NCI-H2081 treated with DMSO at 0.1 percent for 48 hours (cell line): Measurements from ENCODE around the gene FGR.
A peak's percentile ranks its signal among the peaks of the same experiment; 100 is the strongest.

Source experiments
- DNase-seq: peaks from one replicate; lab custom pipeline; 2025; lab: John Stamatoyannopoulos, UW

The FGR gene

DNA sequence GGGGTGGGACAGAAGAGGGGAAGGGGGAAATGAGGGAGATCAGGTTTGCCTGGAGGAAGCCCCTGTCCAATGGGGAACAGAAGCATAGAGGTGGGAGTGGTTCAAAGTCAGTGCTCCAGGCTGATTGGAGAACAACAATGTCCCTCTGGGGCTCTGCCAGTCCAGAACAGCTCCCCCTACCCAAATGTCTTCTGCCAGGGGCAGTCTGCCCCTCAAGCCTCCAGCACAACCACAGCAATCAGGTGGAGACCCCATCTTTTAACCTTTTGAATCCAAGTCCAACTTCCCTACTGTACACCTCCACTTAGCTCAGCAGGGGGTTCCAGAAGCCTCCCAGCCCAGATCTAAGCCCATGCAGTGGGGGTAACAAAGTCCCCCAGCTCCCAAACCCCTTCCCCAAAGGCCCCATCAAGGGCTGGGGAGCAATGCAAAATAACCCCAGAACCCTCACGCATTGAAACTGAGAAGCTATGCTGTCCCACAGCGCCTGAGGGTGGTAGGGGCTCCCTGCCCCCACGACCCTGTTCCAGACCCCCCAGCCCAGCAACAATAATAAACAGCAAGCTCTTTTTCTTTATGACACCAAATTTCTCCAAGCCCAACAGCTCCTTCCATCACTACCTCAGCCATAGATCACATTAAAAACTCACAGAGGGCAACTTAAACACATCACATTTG is 34.3 kb downstream of the FGR start:
- no peak for DNase-seq

- no peak for DNase-seq
Measured at GRCh38 chr1:27599605-27600497, 35.1 kb downstream of the FGR start.

DNA sequence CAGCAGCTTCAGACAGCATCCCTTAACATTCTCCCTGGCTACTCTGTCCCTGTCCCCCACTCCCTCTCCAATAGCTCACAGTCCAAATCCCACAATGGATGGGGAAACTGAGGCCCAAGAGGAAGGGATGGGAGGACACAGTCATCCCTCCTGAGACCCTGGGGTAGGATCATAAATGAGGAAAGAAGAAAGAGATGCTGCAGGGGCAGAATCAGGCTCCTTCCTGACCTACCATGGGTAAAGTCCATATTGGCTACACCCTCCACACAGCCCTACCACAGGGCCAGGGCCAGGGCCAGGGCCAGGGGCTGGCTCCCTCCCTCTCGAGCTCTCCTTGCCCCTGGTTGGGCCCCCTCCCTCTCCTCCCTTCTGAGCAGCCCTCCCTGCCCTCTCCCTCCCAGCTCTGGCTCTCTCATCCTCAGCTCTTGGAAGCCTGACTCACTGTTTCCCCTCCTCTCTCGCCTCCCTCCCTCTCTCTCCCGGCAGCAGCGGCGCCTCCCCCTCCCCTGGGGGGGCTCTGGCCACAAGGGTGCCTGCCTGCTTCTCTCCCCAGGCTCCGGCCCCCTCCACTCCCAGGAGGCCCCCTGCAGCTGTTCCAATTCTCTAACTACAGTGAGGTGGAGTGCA is 36.0 kb downstream of the FGR start:
- no peak for DNase-seq

GRCh38 chr1:27598295-27598687 is 36.7 kb downstream of the FGR start:
- DNase-seq, result no peak

GRCh38 chr1:27597516-27598294 is 37.3 kb downstream of the FGR start:
- no peak for DNase-seq

DNA sequence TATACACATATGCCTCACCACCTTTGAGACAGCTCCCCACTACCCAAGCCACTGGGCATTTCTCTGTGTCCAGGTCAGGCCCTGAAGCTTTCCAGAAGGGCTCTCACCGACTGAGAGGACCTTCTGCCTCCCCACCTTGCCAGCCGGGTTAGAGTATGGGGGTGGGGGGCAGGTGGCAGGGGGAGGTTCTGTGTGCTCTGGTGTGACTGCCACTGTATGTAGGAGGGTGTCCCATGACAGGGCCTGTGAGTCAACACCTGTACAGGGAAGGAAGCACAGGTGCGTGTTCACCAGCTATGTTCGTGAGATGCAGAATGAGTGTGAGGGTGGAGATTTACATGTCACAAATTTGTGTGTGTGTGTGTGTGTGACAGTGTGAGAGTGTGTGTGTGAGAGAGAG is 38.0 kb downstream of the FGR start:
- DNase-seq, result no peak

DNA sequence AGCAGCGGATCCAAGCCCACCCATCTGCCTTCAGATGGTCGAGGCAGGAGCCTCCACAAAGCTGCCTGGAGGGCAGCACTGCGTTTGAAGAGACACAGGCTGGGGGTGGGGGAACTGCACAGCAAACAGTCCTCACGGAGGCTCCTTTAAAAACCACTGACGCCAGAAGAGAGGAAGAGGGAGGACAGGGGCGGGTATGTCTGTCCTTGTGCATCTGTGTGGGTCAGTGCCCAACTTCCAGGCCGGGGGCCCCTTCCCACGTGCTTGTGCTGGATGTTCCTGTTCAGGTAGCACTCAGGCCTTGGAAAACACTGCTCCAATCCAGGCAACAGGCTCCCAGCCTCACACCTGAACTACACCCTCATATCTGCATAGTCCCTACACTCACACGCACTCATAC is 38.7 kb downstream of the FGR start:
- DNase-seq, result no peak

DNA sequence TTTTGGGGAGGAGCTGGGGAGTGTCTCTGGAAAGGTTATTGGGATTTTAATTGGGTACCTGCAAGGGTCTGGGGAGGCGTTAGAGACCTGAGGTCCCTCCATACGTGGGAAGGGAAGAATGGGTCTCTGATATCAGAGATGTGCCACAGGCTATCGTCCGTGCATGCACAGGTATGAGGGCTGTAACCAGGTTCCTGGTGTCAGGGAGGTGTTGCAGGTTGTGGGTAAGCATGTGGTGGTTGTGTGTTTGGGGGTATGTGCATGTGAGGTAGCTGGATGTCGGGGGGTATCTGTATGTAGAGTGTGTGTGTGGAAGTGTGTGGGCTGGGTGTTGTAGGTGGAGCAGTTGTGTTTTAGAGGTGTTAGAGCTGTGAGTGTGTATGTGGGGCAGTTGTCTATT is 39.4 kb downstream of the FGR start:
- DNase-seq, result no peak

DNA sequence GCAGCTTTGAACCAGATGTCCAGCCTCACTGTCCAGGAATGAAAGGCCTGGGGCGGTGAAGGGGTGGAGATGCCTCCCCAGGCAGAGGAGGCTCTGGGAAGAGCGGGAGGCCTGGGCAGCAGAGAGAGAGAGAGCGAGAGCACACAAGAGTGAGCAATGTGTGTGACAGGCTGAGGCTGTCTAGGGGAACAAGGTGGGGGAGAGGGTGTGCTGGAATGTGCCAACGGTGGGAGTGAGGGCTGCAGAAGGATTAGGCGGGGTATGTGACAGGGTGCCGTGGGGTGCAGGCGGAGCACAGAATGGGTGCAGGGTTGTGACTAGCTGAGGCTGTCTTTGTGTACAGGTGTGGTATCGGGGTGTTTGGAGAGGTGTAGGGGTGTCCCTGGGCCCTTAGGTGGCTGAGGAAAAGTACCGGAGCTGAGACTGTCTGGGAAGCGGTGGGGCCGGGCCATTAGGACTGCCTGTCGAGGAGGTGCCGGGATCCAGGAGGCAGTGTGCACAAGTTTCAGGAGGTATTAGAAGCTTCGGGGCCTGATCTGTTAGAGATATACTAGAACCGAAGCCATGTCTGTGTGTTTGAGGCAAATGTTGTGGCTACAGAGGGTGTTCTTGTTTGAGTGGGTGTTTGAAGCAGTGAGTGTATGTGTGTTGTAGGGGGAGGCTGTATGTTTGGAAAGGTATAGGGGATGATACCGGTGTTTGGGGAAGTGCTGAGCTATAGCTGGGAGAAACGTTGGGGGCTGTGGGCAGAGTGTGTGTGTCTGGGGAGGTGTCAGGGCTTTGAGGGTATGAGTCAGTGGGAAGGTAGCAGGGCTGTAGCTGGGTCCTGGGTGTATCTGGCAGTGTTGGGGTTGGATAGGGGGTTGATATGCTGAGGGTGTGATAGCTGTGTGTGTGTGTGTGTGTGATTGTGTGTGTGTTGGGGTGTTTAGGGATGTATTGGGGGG is 40.1 kb downstream of the FGR start:
- no peak for DNase-seq

DNA sequence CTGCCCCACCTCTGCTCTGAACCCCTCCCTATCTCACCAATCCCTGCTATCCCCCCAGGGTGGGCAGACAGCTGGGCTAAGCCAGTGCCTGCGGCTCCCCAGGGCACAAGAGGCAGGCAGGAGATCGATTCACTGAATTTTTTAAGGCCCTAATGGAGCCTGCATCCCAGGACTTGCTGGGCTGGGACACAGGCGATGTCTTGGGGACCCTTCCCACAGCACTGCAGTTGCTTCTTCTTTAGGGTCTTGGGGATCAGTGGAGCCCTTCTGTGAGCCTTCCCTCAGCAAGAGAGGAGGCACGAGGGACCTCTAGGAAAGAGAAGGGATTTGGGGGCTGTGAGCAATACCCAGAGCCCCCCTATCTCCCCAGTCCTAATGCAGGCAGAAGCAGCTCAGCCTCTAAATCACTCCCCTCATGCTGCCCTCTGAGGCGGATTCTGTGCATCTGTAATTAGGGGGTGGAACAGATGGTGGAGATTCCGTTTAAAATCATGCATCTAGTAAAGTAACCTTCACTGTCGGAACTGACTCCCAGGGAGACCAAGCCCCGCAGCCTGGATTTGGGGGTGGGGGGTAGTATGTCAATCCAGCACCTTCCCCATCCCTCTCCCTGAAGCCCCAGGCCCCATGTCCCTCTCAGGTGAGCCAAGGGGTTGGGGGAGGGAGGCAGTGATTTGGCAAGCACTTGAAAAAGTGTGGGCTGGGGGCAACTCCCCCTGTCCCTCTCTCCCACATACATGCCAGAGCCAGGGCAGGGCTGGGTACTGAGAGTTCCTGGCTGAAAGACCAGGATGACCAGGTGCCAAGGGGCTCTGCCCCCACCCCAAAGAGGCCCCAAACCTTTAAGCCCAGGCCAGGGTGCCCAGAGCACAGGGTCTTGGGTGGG is 41.1 kb downstream of the FGR start:
- no peak for DNase-seq

DNA sequence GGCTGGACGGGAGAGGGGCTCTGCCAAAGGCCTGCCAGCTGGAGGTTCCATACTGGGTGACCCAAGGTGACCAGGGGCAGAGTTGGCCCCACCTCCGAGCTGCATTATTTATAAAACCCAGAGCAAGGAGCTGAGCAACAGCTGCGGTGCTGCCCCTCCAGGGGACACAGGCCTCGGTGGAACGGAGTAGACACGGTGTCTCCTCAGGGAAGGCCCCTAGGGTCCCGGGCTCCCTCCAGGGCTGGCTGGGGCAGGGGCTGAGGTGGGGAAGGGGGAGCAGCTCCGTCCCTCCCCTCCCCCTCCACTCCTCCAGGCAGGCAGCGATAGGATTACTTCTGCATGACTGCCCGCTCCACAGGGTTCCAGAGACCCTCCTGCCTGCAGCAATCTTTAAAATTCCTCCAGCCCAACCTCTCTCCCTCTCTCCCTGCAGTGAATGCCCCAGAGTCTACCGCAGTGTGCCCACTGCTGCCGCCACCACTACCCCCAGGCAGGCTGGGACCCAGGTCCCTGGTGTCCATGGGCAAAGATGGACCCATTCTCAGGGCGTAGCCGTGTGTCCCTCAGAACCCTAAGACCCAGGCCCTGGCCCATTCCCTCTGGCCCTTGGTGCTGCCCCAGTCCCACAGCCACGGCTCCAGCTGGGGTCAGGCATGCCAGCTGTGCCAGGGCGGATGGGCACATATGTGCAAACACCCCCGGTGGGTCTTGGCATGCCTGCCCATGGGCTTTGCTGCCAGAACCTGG is 41.9 kb downstream of the FGR start:
- no peak for DNase-seq

DNA sequence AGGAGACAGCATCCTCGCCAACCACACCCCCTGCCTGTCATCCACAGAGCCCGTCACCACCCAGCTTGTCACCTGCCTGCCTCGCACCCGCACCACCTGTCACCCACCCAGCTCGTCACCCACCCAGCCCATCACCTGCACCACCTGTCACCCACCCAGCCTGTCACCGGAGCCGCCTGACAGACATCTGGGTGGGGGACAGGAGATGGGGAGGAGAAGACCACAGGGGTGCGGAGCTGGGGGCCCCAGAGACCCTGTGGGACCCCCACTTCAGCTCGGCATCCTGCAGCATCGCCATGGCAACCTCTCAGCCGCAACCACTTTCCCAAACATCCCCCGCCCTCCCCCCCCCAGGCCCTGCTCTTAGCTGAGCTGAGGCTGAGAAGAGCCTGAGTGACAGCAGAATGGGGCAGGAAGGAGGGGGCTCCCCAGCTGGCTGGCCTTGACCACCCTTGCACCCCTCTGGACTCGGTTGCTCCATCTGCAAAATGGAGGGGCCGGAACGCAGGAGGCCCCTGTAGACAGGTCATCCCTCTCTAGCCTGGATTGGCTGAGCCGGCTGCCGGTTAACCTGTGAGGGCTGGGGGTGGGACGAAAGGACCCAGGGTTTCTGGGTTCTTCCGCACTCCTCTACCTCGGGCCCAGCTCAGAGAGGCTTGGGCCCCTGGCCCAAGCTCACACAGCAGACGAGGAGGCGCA is 42.6 kb downstream of the FGR start:
- DNase-seq, result no peak

DNA sequence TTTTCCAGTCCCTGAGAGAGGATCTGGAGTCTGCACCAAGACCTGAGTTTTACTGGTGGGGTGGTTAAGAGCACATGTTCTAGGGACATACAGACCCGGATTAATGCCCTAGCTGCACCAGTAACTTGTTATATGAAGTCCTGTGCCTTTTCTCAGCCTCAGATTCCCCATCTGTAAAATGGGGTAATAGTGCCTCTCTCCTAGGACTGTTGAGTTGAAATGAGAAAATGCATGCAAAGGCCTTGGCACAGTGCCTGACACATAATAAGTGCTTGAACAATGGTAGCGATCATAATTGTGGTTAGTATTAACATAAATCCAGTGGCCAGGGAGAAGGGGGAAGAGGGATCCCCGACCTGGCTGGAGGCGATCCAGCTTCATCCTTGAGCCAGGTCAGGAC is 43.4 kb downstream of the FGR start:
- DNase-seq, result no peak

- DNase-seq, result no peak
Measured at GRCh38 chr1:27590917-27591508, 44.0 kb downstream of the FGR start.

- peak; percentile 29 for DNase-seq
Measured at GRCh38 chr1:27589841-27590426, 45.1 kb downstream of the FGR start.

DNA sequence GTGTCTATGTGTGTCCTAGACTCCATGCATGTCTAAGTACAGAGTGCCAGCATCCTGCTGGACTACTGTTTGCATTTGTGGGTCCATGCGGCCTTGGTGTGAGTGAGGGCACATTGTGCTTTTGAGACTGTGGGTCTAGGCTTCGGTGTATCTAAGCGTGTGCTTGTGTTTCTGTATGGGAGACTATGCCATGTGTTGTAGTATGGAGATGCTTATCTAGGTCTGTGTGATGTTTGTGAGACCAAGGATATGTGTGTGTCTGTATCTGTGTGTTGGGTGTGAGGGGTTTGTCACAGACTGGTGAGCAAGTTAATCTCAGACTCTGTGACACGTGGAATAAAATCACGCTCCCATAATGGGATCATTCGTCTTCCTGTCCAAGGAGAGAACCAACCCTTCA is 45.5 kb downstream of the FGR start:
- no peak for DNase-seq

DNA sequence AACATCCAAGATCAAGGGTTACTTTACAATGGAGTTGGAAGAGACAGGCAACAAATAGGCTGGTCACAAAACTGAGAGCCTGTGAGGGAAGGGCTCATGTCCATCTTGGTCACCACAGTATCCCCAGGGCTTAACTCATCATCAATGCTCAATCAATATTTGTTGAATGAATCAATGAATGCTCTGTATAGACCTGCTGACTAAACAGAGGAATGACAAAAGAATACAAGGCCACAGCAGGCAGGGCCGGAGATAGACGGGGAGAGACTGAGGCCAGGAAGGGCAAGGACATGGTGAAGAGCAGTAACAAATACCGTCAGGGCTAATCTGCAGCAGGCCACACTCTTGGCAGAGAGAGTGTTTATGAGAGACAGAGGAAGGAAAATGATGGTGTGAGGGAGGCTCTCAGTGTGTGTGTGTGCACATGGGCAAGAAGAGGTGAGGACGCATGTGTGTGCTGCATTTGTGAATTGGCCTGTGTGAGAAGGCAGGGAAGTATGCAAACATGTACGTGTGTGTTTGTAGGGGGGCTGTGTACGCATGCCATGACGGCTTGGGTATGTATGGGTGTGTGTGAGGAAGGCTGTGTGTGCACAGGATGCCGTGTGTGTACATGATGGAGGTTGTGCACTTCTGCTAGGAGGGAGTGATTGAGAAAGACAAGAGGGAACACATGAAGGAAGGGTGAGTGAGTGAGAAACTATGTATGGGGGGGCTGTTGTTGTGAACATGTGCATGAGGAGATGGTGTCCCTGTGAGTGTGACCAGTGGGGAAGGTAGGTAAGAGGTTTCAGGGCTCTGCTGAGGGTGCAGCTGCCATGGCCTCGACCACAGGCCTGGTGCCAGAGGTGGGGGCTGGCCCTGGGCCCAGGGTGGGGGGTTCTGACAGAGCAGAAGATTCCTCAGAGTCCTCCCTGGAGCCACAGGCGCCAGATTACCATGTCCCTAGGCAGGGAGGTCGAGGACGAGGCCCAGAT is 46.4 kb downstream of the FGR start:
- no peak for DNase-seq
